K562 (cell line): ENCODE measurements around the gene FUZ. TPM values are rescaled to one million over a fixed set of nuclear protein-coding genes. Genes with fewer than 3 reads are reported as not detected.

Experiments used
- ATAC-seq: fragments of 200-7000 bp; cut with Tn5 transposase; 3 replicates; pipeline ENCODE4 v1.9.1; 2020; ENCODE audit warnings: moderate library complexity
- BruUV-seq: library from RNA; stranded (reverse); fragments of 400-500 nt; replicated peaks from 2 replicates; lab custom pipeline; 2021; lab: Mats Ljungman, UMichigan
- CTCF ChIA-PET: fragments of 300-600 bp; formaldehyde crosslinking; extraction: SDS; loops from one replicate; lab custom pipeline; 2021; ENCODE audit warnings: low intra/inter-chr PET ratio; lab: Yijun Ruan, JAX
- POLR2A ChIA-PET: fragments of 300-600, 350-650 bp; sonication (Branson Sonifier 250); formaldehyde crosslinking; extraction: SDS; loops from one replicate; lab custom pipeline; 2021; ENCODE audit warnings: antibody characterized with exemption, inconsistent platforms; lab: Yijun Ruan, JAX
- DNase-seq, 4 experiments: peaks; one replicate each; pipeline versions ENCODE4 v3.0.0 to v3.0.0-alpha.2; 2011 to 2018; ENCODE audit warnings: low spot score in 3 of 4, mixed read lengths in 3 of 4; ENCODE audit errors: extremely low read depth in 1 of 4
- FAIRE-seq: peaks from 2 replicates; lab custom pipeline; 2011; peaks lifted over from hg19 to GRCh38; lab: Jason Lieb, UNC
- H2AFZ ChIP-seq: 2 replicates; pipeline ENCODE4 v1.6.0; 2011; ENCODE audit warnings: low read depth, low read length, control low read depth, inconsistent platforms
- H3K27ac ChIP-seq: fragments of 200-600 bp; 3 replicates; pipeline ENCODE4 v1.8.0; 2011; ENCODE audit warnings: low read depth, mild to moderate bottlenecking, control low read depth, inconsistent platforms, low read length, moderate library complexity, mixed read lengths; ENCODE audit errors: extremely low read depth
- H3K27me3 ChIP-seq, 2 experiments: fragments of 300-600 bp in 1 of 2; 2 replicates in 1 of 2; 3 replicates in 1 of 2; pipeline versions ENCODE4 v1.6.0 to v1.8.0; 2011; ENCODE audit warnings: inconsistent platforms in 2 of 2, low read length in 2 of 2, mild to moderate bottlenecking in 1 of 2, mixed read lengths in 1 of 2, moderate library complexity in 1 of 2; ENCODE audit not compliant: control insufficient read depth in 2 of 2, insufficient read depth in 2 of 2
- H3K36me3 ChIP-seq: fragments of 300-600 bp; 3 replicates; pipeline ENCODE4 v1.8.0; 2011; ENCODE audit warnings: mild to moderate bottlenecking, low read length, inconsistent platforms; ENCODE audit not compliant: control insufficient read depth, insufficient read depth
- H3K4me1 ChIP-seq, 2 experiments: fragments of 200-600 bp in 1 of 2; replicated peaks in 1 of 2; 2 replicates in 1 of 2; 3 replicates in 1 of 2; pipeline versions ENCODE4 v1.5.1 to v1.8.0; 2011; ENCODE audit warnings: inconsistent platforms in 2 of 2, low read length in 2 of 2, mild to moderate bottlenecking in 1 of 2, mixed read lengths in 1 of 2, moderate library complexity in 1 of 2; ENCODE audit not compliant: control insufficient read depth in 2 of 2, insufficient read depth in 2 of 2
- H3K4me2 ChIP-seq: 2 replicates; pipeline ENCODE4 v1.6.1; 2011; ENCODE audit warnings: low read length, control low read depth, inconsistent platforms, mixed read lengths; ENCODE audit not compliant: insufficient read depth
- H3K4me3 ChIP-seq: fragments of 200-600 bp; sonication (generic), shearing (Covaris generic); 2 replicates; pipeline ENCODE4 v1.5.1; 2016; ENCODE audit warnings: control low read depth, inconsistent platforms
- H3K79me2 ChIP-seq: fragments of 200-600 bp; 3 replicates; pipeline ENCODE4 v1.8.0; 2011; ENCODE audit warnings: low read length, inconsistent platforms; ENCODE audit not compliant: control insufficient read depth, insufficient read depth
- H3K9ac ChIP-seq, 2 experiments: 2 replicates each; pipeline versions ENCODE4 v1.6.0 to v1.6.1; 2011; ENCODE audit warnings: low read depth in 2 of 2, low read length in 2 of 2, control low read depth in 1 of 2, inconsistent platforms in 1 of 2, mild to moderate bottlenecking in 1 of 2, mixed read lengths in 1 of 2; ENCODE audit not compliant: insufficient read depth in 1 of 2
- H3K9me1 ChIP-seq: one replicate; pipeline ENCODE4 v1.6.0; 2011; ENCODE audit warnings: inconsistent platforms, mild to moderate bottlenecking, low read length, moderate library complexity; ENCODE audit not compliant: control insufficient read depth, insufficient read depth
- H3K9me3 ChIP-seq: replicated peaks from 2 replicates; pipeline ENCODE4 v1.5.1; 2011; ENCODE audit warnings: low read depth, low read length, inconsistent platforms; ENCODE audit not compliant: control insufficient read depth, insufficient read depth
- H4K20me1 ChIP-seq: replicated peaks from 2 replicates; pipeline ENCODE4 v1.6.1; 2011; ENCODE audit warnings: low read length, inconsistent platforms, mixed read lengths; ENCODE audit not compliant: control insufficient read depth, insufficient read depth
- CREB1 ChIP-seq, 2 experiments: sonication (generic) in 1 of 2; formaldehyde crosslinking in 1 of 2; IDR thresholded peaks; 2 replicates each; pipeline versions ENCODE4 v1.6.1 to v1.8.0; 2012 to 2022; ENCODE audit warnings: inconsistent platforms in 1 of 2, mild to moderate bottlenecking in 1 of 2, missing genetic modification reagents in 1 of 2, moderate library complexity in 1 of 2
- E2F6 ChIP-seq, 2 experiments: IDR thresholded peaks; 2 replicates each; pipeline ENCODE4 v1.6.1; 2011; ENCODE audit warnings: borderline replicate concordance in 1 of 2, control low read depth in 1 of 2, low read depth in 1 of 2, low read length in 1 of 2, mild to moderate bottlenecking in 1 of 2, mixed read lengths in 1 of 2, moderate library complexity in 1 of 2; ENCODE audit not compliant: insufficient read depth in 1 of 2, insufficient read length in 1 of 2, poor library complexity in 1 of 2, severe bottlenecking in 1 of 2; ENCODE audit errors: extremely low read depth in 1 of 2
- FIP1L1 ChIP-seq: fragments of 200-400 bp; formaldehyde crosslinking; IDR thresholded peaks from 2 replicates; pipeline ENCODE4 v1.6.1; 2018; ENCODE audit warnings: mild to moderate bottlenecking, low read depth, low read length; ENCODE audit not compliant: poor library complexity, severe bottlenecking
- HLTF ChIP-seq: fragments of 450-650 bp; IDR thresholded peaks from 2 replicates; pipeline ENCODE4 v1.6.1; 2016
- MBD2 ChIP-seq: sonication (generic); IDR thresholded peaks from 2 replicates; pipeline ENCODE4 v1.6.1; 2016; ENCODE audit warnings: low read depth, borderline replicate concordance
- NR0B1 ChIP-seq: fragments of 450-650 bp; IDR thresholded peaks from one replicate; pipeline ENCODE4 v1.6.1; 2018; ENCODE audit warnings: mild to moderate bottlenecking, moderate library complexity; ENCODE audit not compliant: partially characterized antibody
- NR2C1 ChIP-seq, 2 experiments: fragments of 450-650 bp; IDR thresholded peaks; 2 replicates each; pipeline ENCODE4 v1.6.1; 2017; ENCODE audit warnings: mild to moderate bottlenecking in 2 of 2, antibody characterized with exemption in 1 of 2, inconsistent platforms in 1 of 2, missing compliant biosample characterization in 1 of 2, missing genetic modification characterization in 1 of 2
- PCBP1 ChIP-seq: fragments of 200-400 bp; formaldehyde crosslinking; IDR thresholded peaks from 2 replicates; pipeline ENCODE4 v1.6.1; 2018; ENCODE audit warnings: mild to moderate bottlenecking, low read depth, low read length; ENCODE audit not compliant: poor library complexity, severe bottlenecking
- POLR2A ChIP-seq: fragments of 450-650 bp; conservative IDR thresholded peaks from 2 replicates; pipeline ENCODE4 v1.6.1; 2016
- POLR2AphosphoS2 ChIP-seq: IDR thresholded peaks from 2 replicates; pipeline ENCODE4 v1.6.1; 2012; ENCODE audit warnings: low read length, improper control_type of control experiment
- POLR2AphosphoS5 ChIP-seq: IDR thresholded peaks from 2 replicates; pipeline ENCODE4 v1.6.1; 2011; ENCODE audit warnings: mild to moderate bottlenecking, low read depth, low read length, moderate library complexity; ENCODE audit not compliant: control insufficient read depth, insufficient read depth
- POLR2G ChIP-seq: fragments of 200-400 bp; formaldehyde crosslinking; IDR thresholded peaks from 2 replicates; pipeline ENCODE4 v1.6.1; 2017; ENCODE audit warnings: low read depth, mild to moderate bottlenecking, antibody characterized with exemption, low read length, moderate library complexity
- RBFOX2 ChIP-seq: fragments of 200-400 bp; formaldehyde crosslinking; IDR thresholded peaks from 2 replicates; pipeline ENCODE4 v1.6.1; 2017; ENCODE audit warnings: low read depth, mild to moderate bottlenecking, low read length, moderate library complexity
- RBM22 ChIP-seq: fragments of 200-400 bp; formaldehyde crosslinking; IDR thresholded peaks from 2 replicates; pipeline ENCODE4 v1.6.1; 2018; ENCODE audit warnings: low read length, low read depth; ENCODE audit not compliant: poor library complexity, severe bottlenecking
- SMARCA5 ChIP-seq: fragments of 450-650 bp; IDR thresholded peaks from 2 replicates; pipeline ENCODE4 v1.6.1; 2016
- SUPT5H ChIP-seq: fragments of 450-650 bp; IDR thresholded peaks from 2 replicates; pipeline ENCODE4 v1.6.1; 2016
- TAF1 ChIP-seq: IDR thresholded peaks from 2 replicates; pipeline ENCODE4 v1.6.1; 2011; ENCODE audit warnings: mild to moderate bottlenecking, low read length, moderate library complexity; ENCODE audit not compliant: insufficient read depth, control insufficient read depth, severe bottlenecking; ENCODE audit errors: extremely low read depth
- ZBED1 ChIP-seq: IDR thresholded peaks from 2 replicates; pipeline ENCODE4 v1.6.1; 2014
- ZNF140 ChIP-seq: fragments of 250-450 bp; sonication (Bioruptor Pico); IDR thresholded peaks from 2 replicates; pipeline ENCODE4 v1.8.0; 2021; ENCODE audit warnings: moderate library complexity, mild to moderate bottlenecking, inconsistent platforms
- WGBS: fragments of 100-300 bp; shearing (Covaris generic); methylation state at CpG from one replicate; pipeline ENCODE4 v1.1.6; 2016; ENCODE audit warnings: low coverage, mixed read lengths; ENCODE audit not compliant: insufficient coverage; ENCODE audit errors: missing lambda C conversion rate; 5-methylcytosine and 5-hydroxymethylcytosine counted together
- in situ Hi-C: fragments of 300-500 bp; cut with MboI; formaldehyde crosslinking; loops from 4 replicates; pipeline ENCODE4 v1.15.0; 2018; ENCODE audit warnings: inconsistent platforms, mixed read lengths
- intact Hi-C: fragments of 100-400 bp; cut with micrococcal nuclease; formaldehyde crosslinking; loops from 2 replicates; pipeline ENCODE4 v1.14.2; 2022
- polyA plus RNA-seq, 8 experiments: library from polyadenylated mRNA; depleted of rRNA in 4 of 8; stranded (reverse) in 5 of 8; unstranded in 3 of 8; fragments of >200 nt; fragmentation: Nextera tagmentation in 2 of 8; fragmentation: Illumina TruSeq in 1 of 8; extraction: Ambion mirVana in 2 of 8; extraction: Trizol in 1 of 8; gene quantifications; 2 replicates each; pipeline versions ENCODE4 v1.2.1 to v1.2.3, GENCODE V29; 2011 to 2014; ENCODE audit warnings: inconsistent platforms in 1 of 8, missing spikeins in 1 of 8
- total RNA-seq, 7 experiments: library from RNA; depleted of rRNA in 6 of 7; stranded (reverse); fragments of >200 nt in 6 of 7; fragmentation: Illumina TruSeq in 2 of 7; extraction: Trizol in 2 of 7; gene quantifications; 2 replicates each; pipeline versions ENCODE4 v1.2.1 to v1.2.3, GENCODE V29; 2011 to 2021; ENCODE audit warnings: low replicate concordance in 1 of 7

Gene FUZ
- total and polyA plus RNA-seq, 9 of the 15 experiments (the other 6 are each of a cell fraction or from before 2014, with no cell fraction given): 0.17 to 7.6 (median 3.6) TPM; not detected in 1

GRCh38 chr19:49857061-49857837 is 44.2 kb upstream of the FUZ start:
- BruUV-seq: no TSS peak
- Histone ChIP-seq H3K27ac (no peak overlapping the region), H3K36me3 (peaks cover 90% of the 10 kb centered on the region), H3K9me3 (no peaks in the 10 kb centered on the region), H3K27me3 (no peaks in the 10 kb centered on the region), H3K9ac (peak overlapping the region in 1 of 2 experiments; percentile 24; a peak in 1 of 4 replicates), H2AFZ (no peak overlapping the region), H3K9me1 (peaks cover 6% of the 10 kb centered on the region), H3K4me1 (peaks cover 7 to 83% of the 10 kb centered on the region in 2 experiments), H3K4me3 (no peak overlapping the region), H3K79me2 (peaks cover 25% of the 10 kb centered on the region), H4K20me1 (peaks cover 23% of the 10 kb centered on the region), H3K4me2 (no peak overlapping the region)
- in situ Hi-C loops: no loop called here
- DNase-seq (no peak), FAIRE-seq (no peak), ATAC-seq (0 out of 3 replicates have a peak, but pooled peaks have one; percentile 1)
- CTCF ChIA-PET: no interaction called here
- WGBS: 92% methylated on average over 25 of the region's 26 CpGs
- intact Hi-C loops: no loop called here
- TF ChIP-seq MBD2 (0 out of 2 replicates have a peak, but pooled peaks have one; percentile 5), CREB1 (IDR thresholded peaks at IDR 0.05) (0 out of 2 replicates have a peak, but pooled peaks have one; percentile 18), CREB1 (CRISPR knock-in tag; IDR thresholded peaks at IDR 0.05) (no peak), POLR2AphosphoS5 (0 out of 2 replicates have a peak, but pooled peaks have one; percentile 1), FIP1L1 (peak; percentile 46), PCBP1 (peak; percentile 35), POLR2G (peak; percentile 78), NR2C1 (IDR thresholded peaks at IDR 0.05) (no peak), NR2C1 (tag; IDR thresholded peaks at IDR 0.05) (no peak), SUPT5H (peak; percentile 49; the same call in 1 of the 2 replicates), POLR2AphosphoS2 (0 out of 2 replicates have a peak, but pooled peaks have one; percentile 35), SMARCA5 (peak; percentile 44; the same call in 1 of the 2 replicates), HLTF (peak; percentile 83), TAF1 (no peak), RBFOX2 (peak; percentile 63), RBM22 (peak; percentile 40), ZNF140 (no peak), E2F6 (IDR thresholded peaks at IDR 0.05; ENCODE audit: borderline replicate concordance in 1 of 2, extremely low read depth in 1 of 2, insufficient read depth in 1 of 2, insufficient read length in 1 of 2, low read depth in 1 of 2, low read length in 1 of 2, poor library complexity in 1 of 2, severe bottlenecking in 1 of 2) (no peak), NR0B1 (no peak), POLR2A (peak; percentile 51), ZBED1 (0 out of 2 replicates have a peak, but pooled peaks have one; percentile 20)
- POLR2A ChIA-PET: interaction anchor here (0.9 to 1.8 kb wide), 4 partner anchors 8 to 19 kb away, joined by 3 to 7 read pairs (median 4); no protein-coding TSS in a partner anchor
